Motor neuron (in vitro differentiated cells): ENCODE data around the gene FCGBP. TPM values are rescaled to one million over a fixed set of nuclear protein-coding genes. Genes with fewer than 3 reads are reported as not detected.

Experiments
- ATAC-seq, 8 experiments: fragments of 200-7000 bp; cut with Tn5 transposase; replicated peaks in 6 of 8; 2 replicates each; pipeline ENCODE4 v1.8.0; 2021; ENCODE audit warnings: mild to moderate bottlenecking in 8 of 8, moderate library complexity in 8 of 8
- H3K27ac ChIP-seq, 2 donors: fragments of 250-450 bp; sonication (Bioruptor Pico); 2 replicates each; pipeline ENCODE4 v1.9.0; 2021; ENCODE audit warnings: antibody characterized with exemption in 2 of 2, mild to moderate bottlenecking in 2 of 2, moderate library complexity in 1 of 2
- H3K4me1 ChIP-seq, 2 donors: fragments of 250-450 bp; sonication (Bioruptor Pico); replicated peaks in 1 of 2; 2 replicates each; pipeline ENCODE4 v1.6.1; 2021; ENCODE audit warnings: antibody characterized with exemption in 2 of 2, mild to moderate bottlenecking in 2 of 2, moderate library complexity in 1 of 2
- H3K4me3 ChIP-seq, 5 donors: fragments of 250-450 bp; sonication (Bioruptor Pico); 2 replicates each; pipeline ENCODE4 v1.9.0; 2021; ENCODE audit warnings: antibody characterized with exemption in 5 of 5, mild to moderate bottlenecking in 5 of 5, moderate library complexity in 4 of 5
- WGBS, 10 experiments: fragments of 450-650 bp; shearing (Covaris generic); methylation state at CpG; one replicate each; pipeline ENCODE4 v1.0.0; 2022; 5-methylcytosine and 5-hydroxymethylcytosine counted together
- in situ Hi-C, 9 experiments: fragments of 400-800 bp; cut with MboI; loops; one replicate each; pipeline ENCODE4 v1.15.0; 2021; ENCODE audit warnings: low sequenced_read_pairs in 9 of 9, low pct_unique_long_range_greater_than_20kb in 2 of 9; ENCODE audit not compliant: unreplicated experiment in 9 of 9
- total RNA-seq, 8 experiments: library from RNA; unstranded; fragments of 300-600 nt; gene quantifications; 2 replicates each; pipeline versions ENCODE4 v1.2.3 to v1.2.4, GENCODE V29; 2022

Gene FCGBP
- total RNA-seq, 8 experiments from 2014 or later: 0.22 to 1.4 (median 0.56) TPM

DNA sequence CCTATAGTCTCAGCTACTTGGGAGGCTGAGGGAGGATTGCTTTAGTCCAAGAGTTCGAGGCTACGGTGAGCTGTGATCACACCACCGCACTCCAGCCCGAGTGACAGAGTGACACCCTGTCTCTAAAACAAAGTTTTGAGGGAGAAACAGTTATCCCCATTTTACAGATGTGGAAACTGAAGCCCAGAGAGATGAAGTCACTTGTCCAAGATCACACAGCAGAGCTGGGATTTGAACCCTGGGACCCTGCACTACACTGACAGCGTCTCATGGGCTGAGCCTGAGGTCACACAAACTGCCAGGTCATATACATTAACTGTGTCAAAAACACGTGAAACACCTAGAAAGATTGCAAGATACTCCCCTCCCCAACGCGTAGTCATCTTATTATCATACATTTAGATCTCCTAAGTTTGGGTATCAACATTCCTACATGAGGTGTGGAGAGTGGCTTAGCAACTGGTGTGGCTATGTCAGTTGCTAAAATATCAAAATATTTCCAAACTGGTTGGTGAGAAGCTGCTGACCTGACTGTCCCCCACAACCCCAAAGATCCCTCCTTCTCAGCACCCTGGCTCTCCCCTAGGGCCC is 8.2 kb downstream of the FCGBP start:
- H3K4me1 ChIP-seq: no peaks in the 10 kb centered on the region
- no peak overlapping the region for H3K27ac ChIP-seq
- H3K4me3 ChIP-seq: no peak overlapping the region
- in situ Hi-C loops: no loop called here
- ATAC-seq: no peak
- WGBS, 10 experiments: 27 to 100% (median 82%) methylated on average over 1 to 6 of the region's 8 CpGs; no CpG with 5 or more reads in 1 of the 10 experiments

DNA sequence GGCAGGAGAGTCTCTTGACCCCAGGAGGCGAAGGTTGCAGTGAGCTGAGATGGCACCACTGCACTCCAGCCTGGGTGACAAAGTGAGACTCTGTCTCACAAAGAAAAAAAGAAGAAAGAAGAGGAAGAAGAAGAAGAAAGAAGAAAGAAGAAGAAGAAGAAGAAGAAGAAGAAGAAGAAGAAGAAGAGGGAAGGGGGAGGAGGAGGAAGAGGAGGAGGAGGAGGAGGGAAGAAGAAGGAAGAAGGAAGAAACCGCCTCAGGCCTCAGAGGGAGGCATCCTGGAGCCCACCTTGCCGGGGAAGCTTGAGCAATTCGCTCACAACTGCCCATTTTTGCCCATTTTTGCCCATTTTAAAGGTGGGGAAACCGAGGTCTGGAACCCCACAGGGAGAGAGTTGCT is 9.5 kb downstream of the FCGBP start:
- WGBS, 10 experiments: 38 to 88% (median 51%) methylated on average over 1 to 4 of the region's 5 CpGs; no CpG with 5 or more reads in 4 of the 10 experiments
- H3K4me3 ChIP-seq: no peak overlapping the region
- in situ Hi-C loops: no loop called here
- no peaks in the 10 kb centered on the region for H3K4me1 ChIP-seq
- ATAC-seq: no peak
- no peak overlapping the region for H3K27ac ChIP-seq

DNA sequence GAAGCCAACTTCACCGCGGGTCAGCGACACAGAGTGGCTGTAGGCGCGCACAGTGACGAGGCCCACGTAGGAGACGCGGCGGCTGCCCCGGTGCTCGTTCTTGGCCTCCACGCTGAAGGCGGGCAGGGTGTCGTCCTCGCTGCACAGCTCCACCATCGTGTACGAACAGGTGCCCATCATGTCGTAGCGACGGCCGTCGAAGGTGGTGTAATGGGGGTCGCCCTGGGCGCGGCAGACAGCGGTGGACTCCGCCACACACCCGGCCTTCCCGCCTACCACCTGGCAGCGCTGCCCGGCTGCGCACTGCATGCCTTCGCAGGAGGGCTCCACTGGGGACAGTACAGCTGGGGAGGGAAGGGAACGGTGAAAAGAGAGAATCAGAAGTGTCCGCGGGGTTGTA is 10.0 kb downstream of the FCGBP start:
- Histone ChIP-seq H3K4me1 (no peaks in the 10 kb centered on the region), H3K4me3 (no peak overlapping the region), H3K27ac (no peak overlapping the region)
- in situ Hi-C loops: no loop called here
- no peak for ATAC-seq
- 85 to 96% (median 90%) methylated on average over 2 to 16 of the region's 37 CpGs; no CpG with 5 or more reads in 5 of the 10 experiments for WGBS, 10 experiments

DNA sequence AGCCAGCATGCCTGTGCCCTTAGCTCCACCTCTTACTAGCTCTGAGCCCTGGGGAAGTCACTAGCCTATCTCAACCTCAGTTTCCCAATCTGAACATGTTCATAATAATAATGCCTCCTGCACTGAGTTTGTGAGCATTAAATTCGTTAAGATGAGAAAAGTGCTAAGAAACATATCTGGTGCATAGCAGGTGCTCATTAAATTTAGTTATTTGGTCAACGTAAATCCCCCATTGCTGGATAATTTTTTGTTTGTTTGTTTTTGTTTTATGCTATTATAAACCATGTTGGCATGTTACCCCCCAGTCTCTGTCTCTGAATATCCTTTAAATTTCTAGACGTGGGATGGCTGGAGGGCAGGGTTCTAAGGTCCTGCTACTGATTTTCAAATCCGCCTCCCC is 10.6 kb downstream of the FCGBP start:
- no peak overlapping the region for H3K27ac ChIP-seq
- in situ Hi-C loops: no loop called here
- H3K4me3 ChIP-seq: no peak overlapping the region
- WGBS, 10 experiments: 0 to 100% (median 62%) methylated on average over 1 to 4 of the region's 4 CpGs; no CpG with 5 or more reads in 3 of the 10 experiments
- H3K4me1 ChIP-seq: no peaks in the 10 kb centered on the region
- no peak for ATAC-seq

DNA sequence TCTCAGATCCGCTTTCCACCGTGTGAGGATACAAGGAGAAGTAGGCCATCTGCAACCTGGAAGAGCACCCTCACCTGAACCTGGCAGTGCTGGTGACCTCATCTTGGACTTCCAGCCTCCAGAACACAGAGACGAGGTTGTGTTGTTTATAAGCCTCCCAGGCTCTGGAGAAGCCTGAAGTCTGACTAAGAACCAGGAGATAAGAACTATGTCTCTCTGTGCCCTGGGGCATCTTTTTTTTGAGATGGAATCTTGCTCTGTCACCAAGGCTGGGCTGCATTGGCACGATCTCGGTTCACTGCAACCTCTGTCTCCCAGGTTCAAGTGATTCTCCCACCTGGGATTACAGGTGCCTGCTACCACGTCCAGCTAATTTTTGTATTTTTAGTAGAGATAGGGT is 14.5 kb downstream of the FCGBP start:
- Histone ChIP-seq H3K27ac (no peak overlapping the region), H3K4me1 (no peaks in the 10 kb centered on the region), H3K4me3 (no peak overlapping the region)
- ATAC-seq: no peak
- 80 to 100% (median 82%) methylated on average over 1 to 2 of the region's 6 CpGs; no CpG with 5 or more reads in 4 of the 10 experiments for WGBS, 10 experiments
- in situ Hi-C loops: no loop called here

DNA sequence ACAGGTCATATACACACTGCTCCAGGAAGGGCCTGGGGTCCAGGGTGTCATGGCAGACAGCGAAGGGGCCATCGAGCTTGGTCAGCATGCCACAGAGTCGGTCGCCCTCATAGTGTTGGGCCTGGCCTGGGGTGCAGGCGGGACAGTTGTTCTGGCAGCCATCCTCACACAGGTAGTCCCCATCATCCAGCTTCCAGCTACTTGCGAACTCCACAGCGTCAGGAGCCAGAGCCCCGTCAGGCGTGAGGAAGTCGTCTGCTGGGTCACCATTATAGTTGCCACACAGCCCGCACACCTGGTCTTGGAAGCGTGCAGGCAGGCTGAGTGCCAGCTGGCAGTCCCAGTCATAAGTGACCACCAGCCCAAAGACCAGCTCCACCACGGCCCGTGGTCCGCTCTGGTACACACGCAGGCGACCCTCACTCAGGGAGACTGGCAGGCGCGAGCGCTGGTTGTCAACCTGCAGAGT is 16.2 kb downstream of the FCGBP start:
- 84 to 93% (median 93%) methylated on average over 3 to 7 of the region's 20 CpGs; no CpG with 5 or more reads in 7 of the 10 experiments for WGBS, 10 experiments
- no peak overlapping the region for H3K4me3 ChIP-seq
- ATAC-seq: no peak
- no peaks in the 10 kb centered on the region for H3K4me1 ChIP-seq
- no peak overlapping the region for H3K27ac ChIP-seq
- in situ Hi-C loops: no loop called here

DNA sequence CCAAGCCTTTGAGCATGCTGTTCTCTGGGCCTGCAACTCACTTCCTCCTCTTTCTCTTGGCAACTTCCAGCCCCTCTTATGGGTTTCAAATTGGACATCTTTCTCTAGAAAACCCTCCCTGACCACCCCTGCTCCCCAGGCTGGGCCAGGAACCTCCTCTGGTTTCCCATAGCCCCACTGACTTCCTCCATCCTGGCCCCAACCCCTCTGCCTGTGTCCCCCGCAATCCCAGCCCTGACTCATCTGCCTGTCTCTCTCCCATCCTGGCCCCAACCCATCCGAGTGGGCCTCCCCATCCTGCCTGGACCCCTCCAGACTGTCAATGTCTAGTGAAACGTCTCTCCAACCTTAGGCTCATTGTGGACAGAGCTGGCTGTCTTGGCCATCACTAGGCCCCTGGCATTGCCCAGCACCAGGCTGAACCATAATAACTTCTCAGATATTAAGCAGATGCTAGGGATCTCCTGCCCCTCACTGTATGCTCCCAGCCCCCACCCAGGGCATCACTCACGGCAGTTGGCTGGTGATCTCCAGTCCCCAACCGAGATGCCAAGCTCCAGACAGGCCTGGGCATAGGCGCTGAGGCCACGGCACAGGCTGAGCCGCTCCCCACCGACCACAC is 16.8 kb downstream of the FCGBP start:
- in situ Hi-C loops: no loop called here
- no peak overlapping the region for H3K27ac ChIP-seq
- ATAC-seq: no peak
- WGBS, 10 experiments: 60 to 100% (median 80%) methylated on average over 1 of the region's 9 CpGs; no CpG with 5 or more reads in 7 of the 10 experiments
- H3K4me3 ChIP-seq: no peak overlapping the region
- H3K4me1 ChIP-seq: no peaks in the 10 kb centered on the region

GRCh38 chr19:39916851-39917396 is 17.5 kb downstream of the FCGBP start:
- 0 to 71% (median 50%) methylated on average over 1 to 5 of the region's 5 CpGs; no CpG with 5 or more reads in 5 of the 10 experiments for WGBS, 10 experiments
- Histone ChIP-seq H3K4me1 (no peaks in the 10 kb centered on the region), H3K27ac (no peak overlapping the region), H3K4me3 (no peak overlapping the region)
- in situ Hi-C loops: no loop called here
- ATAC-seq: no peak

DNA sequence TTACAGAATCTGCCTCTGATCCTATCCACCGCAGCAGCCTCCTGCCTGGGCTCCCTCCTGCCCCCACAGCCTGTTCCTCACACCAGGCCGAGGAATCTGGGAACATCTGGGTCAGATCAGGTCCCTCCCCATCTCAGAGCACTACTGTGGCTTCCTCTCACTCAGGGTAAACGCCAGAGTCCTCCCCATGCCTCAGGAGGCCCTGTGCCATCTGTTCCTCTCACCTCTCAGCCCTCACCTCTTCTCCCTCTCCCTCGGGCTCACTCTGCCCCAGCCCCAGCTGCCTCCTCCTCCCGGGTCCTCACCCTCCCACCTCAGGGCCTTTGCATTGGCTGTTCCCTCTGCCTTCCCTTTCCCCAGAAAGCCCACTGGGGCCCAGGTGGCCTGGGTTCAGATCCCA is 18.2 kb downstream of the FCGBP start:
- WGBS, 10 experiments: 0 to 70% (median 14%) methylated on average over 1 to 2 of the region's 5 CpGs; no CpG with 5 or more reads in 5 of the 10 experiments
- H3K27ac ChIP-seq: no peak overlapping the region
- H3K4me1 ChIP-seq: no peaks in the 10 kb centered on the region
- in situ Hi-C loops: no loop called here
- peak in 1 of 8 experiments; percentile 20 for ATAC-seq
- H3K4me3 ChIP-seq: no peak overlapping the region

DNA sequence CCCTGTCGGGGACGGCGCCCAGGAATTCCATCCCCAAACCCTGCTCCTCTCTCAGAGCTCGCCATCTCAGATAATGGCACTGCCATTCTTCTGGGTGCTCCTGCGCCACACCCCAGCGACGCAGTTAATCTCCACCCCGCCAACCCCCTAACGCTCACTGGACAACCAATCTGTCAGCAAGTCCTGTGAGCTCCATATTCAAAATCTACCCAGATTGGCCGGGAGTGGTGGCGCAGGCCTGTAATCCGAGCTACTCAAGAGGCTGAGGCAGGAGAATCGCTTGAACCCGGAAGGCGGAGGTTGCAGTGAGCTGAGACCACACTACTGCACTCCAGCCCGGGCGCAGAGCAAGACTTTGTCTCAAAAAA is 18.6 kb downstream of the FCGBP start:
- in situ Hi-C loops: no loop called here
- no peaks in the 10 kb centered on the region for H3K4me1 ChIP-seq
- WGBS, 10 experiments: 85 to 100% (median 94%) methylated on average over 1 to 6 of the region's 17 CpGs; no CpG with 5 or more reads in 7 of the 10 experiments
- ATAC-seq: no peak
- no peak overlapping the region for H3K27ac ChIP-seq
- H3K4me3 ChIP-seq: no peak overlapping the region

GRCh38 chr19:39915101-39915847 is 19.2 kb downstream of the FCGBP start:
- ATAC-seq: no peak
- WGBS, 10 experiments: 24 to 100% (median 73%) methylated on average over 1 to 18 of the region's 71 CpGs; no CpG with 5 or more reads in 4 of the 10 experiments
- in situ Hi-C loops: no loop called here
- no peaks in the 10 kb centered on the region for H3K4me1 ChIP-seq
- no peak overlapping the region for H3K27ac ChIP-seq
- H3K4me3 ChIP-seq: no peak overlapping the region

DNA sequence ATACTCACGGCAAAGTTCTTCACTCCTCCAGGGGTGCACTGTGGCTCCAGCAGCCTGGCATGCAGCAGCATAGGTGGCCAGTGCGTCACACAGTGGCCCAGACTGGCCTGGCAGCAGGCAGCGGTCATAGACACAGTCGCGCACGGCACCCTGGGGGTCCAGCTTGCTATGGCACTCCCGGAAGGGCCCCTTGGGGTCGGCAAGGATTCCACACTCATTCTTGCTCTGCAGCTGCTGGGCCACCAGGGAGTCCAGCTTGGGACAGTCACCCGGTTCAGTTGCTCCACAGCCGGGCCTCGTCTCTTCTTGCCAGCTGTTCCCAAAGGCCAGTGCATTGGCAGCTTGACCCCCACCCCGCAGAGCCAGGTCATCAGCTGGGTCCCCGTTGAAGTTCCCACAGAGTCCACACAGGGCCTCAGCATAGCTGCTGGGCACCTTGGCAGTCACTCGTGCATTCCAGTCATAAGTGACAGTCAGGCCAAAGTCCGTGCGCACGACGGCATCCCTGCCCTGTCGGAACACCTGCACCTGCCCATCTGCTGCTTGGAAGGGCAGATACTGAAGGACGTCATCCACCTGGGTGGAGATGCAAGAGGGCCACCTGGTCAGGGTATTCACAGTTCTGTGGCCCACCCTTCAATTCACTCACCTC is 20.6 kb downstream of the FCGBP start:
- in situ Hi-C loops: no loop called here

GRCh38 chr19:39908803-39909202 is 25.6 kb downstream of the FCGBP start:
- H3K4me1 ChIP-seq: no peaks in the 10 kb centered on the region
- no peak overlapping the region for H3K4me3 ChIP-seq
- no peak overlapping the region for H3K27ac ChIP-seq
- 40 to 91% (median 79%) methylated on average over 2 to 6 of the region's 6 CpGs; no CpG with 5 or more reads in 2 of the 10 experiments for WGBS, 10 experiments
- no peak for ATAC-seq
- in situ Hi-C loops: no loop called here

More for the DNA sequence above, 20.6 kb downstream of the FCGBP start:
- H3K27ac ChIP-seq: no peak overlapping the region
- WGBS, 10 experiments: 0 to 100% (median 82%) methylated on average over 1 to 7 of the region's 20 CpGs; no CpG with 5 or more reads in 3 of the 10 experiments
- no peaks in the 10 kb centered on the region for H3K4me1 ChIP-seq
- ATAC-seq: no peak
- no peak overlapping the region for H3K4me3 ChIP-seq
